GM18951 (cell line): ENCODE results near the gene ACBD5.

ENCODE experiments used
- POLR2A ChIP-seq: IDR thresholded peaks from 4 replicates; pipeline ENCODE4 v1.6.1; 2011; ENCODE audit warnings: mild to moderate bottlenecking; ENCODE audit not compliant: insufficient read length, insufficient read depth; ENCODE audit errors: extremely low read depth
- in situ Hi-C: fragments of 300-500 bp; cut with MboI; formaldehyde crosslinking; loops from one replicate; pipeline ENCODE4 v1.12.0; 2022; ENCODE audit warnings: low sequenced_read_pairs, mixed read lengths, inconsistent platforms; ENCODE audit not compliant: unreplicated experiment

ACBD5 gene

DNA sequence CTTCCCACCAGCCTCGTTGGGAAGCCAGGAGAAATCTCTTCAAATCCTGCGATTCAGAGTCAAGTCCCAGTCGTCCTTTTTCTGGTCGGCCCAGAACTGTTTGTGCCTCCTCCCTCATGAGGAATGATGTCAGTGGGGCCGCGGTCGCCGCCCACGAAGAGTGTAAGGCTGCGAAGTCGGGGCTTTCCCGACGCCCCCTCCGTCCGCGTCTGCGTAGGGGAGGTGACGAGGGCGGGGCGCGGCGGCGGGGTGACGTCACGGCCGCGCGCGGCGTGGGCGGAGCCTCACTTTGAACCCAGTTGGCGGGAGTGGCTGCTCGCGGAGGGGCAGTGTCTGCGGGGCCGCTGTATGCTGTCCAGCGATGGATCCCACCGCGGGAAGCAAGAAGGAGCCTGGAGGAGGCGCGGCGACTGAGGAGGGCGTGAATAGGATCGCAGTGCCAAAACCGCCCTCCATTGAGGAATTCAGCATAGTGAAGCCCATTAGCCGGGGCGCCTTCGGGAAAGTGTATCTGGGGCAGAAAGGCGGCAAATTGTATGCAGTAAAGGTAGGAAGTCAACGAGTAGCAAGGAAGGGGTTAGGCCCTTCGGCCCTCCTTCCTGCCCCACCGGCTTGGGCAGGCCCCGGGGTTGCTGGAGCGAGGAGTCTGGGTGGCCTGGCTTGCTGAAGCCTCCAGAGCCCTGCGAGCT is 85.4 kb downstream of the ACBD5 start, which contains the start of gene MASTL:
MASTL (plus strand) TSS at position 287 of the 689 bp plus-strand sequence; CDS start at position 362, 75 bp downstream.
- TF ChIP-seq POLR2A, result peak; percentile 82

DNA sequence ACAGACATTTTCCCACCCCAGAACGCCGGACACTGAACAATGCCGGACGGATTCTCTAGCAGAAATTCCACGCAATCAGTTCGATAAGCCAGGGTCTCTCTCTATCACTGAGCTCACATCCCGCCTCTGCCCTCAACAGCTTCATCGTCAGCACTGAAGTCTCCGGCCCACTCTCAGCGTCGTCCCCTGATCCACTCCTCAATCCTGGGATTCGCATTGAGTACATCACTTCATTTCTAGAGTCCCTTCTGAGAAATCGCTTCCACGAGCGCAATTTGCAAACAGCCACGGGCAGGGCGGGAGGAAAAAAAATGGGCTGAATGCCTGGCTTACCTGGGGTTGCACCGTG is 86.8 kb downstream of the ACBD5 start:
- no peak for TF ChIP-seq POLR2A
- in situ Hi-C loops, result no loop called here

More for the DNA sequence above, 85.4 kb downstream of the ACBD5 start, which contains the start of gene MASTL:
- in situ Hi-C loops, result no loop called here

DNA sequence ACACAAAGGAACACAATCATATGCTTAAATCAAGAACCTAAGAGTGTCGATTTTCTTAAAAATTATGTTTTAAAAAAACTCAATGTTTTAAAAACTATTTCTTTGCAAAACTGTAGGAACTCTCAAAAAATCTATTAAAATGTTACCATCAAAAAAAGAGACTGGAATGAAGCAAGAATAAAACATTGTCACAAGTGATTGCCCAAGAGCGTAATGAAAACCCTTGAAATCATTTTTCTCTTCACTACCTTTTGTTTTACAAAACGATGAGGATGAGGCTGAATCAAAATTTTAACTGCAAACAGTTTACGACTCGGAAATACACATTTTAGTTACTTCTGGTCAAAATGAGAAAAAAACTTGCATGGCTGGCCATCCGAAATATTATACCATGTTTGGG is 87.3 kb downstream of the ACBD5 start:
- TF ChIP-seq POLR2A, result no peak
- in situ Hi-C loops, result no loop called here

DNA sequence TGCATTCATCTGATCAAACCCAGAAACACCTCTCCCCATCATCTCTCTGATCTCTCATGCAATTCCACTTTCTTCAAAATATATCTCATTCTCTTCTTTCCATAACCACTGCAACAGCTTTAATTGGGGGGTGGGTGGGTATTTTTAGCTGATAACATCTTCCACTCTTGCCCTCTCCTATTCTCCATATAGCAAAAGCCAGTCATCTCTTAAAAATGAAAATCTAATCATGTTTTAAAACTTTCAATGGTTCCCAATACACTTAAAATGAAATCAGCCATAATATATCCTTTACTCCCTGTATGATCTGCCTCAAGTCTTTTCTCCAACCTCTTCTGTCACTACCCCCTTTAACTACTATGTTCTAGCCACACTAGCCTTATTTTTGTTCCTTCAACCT is 87.9 kb downstream of the ACBD5 start:
- in situ Hi-C loops, result no loop called here
- TF ChIP-seq POLR2A, result no peak

DNA sequence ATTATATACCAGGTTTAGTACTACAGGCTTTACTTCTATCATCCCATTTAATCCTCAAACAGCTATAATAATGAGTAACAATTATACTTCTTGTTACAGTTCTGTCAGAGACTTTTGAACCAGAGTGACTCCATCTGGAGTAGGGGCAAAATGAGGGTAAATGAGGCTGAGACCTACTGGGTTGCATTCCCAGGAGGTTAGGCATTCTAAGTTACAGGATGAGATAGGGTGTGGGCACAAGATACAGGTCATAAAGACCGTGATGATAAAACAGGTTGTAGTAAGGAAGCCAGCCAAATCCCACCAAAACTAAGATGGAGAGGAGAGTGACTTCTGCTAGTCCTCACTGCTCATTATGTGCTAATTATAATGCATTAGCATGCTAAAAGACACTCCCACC is 90.3 kb downstream of the ACBD5 start:
- TF ChIP-seq POLR2A, result no peak
- in situ Hi-C loops, result no loop called here

DNA sequence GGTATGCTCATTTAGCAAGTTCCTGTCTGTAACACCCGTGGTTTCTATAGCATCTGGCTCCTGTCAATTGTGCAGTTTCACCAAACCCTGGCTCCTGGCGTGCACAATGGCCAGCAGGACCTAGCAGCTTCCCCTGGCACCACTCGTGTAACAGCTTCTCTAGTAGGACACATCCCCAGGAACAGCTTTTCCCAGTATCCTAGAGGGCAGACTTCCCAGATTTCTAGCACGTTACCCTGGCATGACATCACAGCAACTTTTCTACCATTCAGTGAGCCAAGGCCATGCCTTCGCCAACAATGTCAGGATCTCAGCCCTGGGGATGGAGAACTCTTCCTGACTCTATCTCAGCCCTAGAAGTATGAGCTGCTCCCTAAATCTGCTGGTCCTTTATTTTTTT is 92.9 kb downstream of the ACBD5 start:
- in situ Hi-C loops, result no loop called here
- TF ChIP-seq POLR2A, result no peak

DNA sequence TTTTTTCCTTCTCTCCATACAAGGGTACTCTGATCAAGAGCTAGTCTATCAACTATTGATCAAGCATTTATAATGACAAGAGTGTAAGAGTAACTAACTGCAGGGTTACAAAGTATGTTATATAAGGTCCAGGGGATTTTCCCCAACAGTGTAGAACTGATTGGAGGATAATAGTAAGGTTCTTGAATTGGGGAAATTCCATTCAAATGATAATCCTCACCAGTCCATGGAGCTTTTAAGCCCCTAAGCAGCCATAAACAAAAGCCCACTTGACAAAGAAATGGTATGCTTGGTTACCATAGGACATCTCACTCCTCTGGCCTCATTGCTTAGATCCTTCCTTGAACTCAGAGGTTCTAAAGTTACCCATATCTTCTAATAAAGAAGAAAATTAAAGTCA is 94.7 kb downstream of the ACBD5 start:
- in situ Hi-C loops, result no loop called here

More for the DNA sequence above, 94.7 kb downstream of the ACBD5 start:
- TF ChIP-seq POLR2A, result no peak
